Activated naive CD4-positive, alpha-beta T cell (primary cell): ENCODE results near the gene ACTA1.
"Not testable (repeated sequence)": the region's sequence is repeated elsewhere in the genome, so short reads cannot be mapped to it uniquely, and the experiment has no call there.

ENCODE experiments used
- DNase-seq, 4 experiments: peaks; one replicate each; lab custom pipeline; 2025; lab: John Stamatoyannopoulos, UW

Gene ACTA1

GRCh38 chr1:229409616-229410369 is 24.1 kb downstream of the ACTA1 start:
- DNase-seq, result no peak

DNA sequence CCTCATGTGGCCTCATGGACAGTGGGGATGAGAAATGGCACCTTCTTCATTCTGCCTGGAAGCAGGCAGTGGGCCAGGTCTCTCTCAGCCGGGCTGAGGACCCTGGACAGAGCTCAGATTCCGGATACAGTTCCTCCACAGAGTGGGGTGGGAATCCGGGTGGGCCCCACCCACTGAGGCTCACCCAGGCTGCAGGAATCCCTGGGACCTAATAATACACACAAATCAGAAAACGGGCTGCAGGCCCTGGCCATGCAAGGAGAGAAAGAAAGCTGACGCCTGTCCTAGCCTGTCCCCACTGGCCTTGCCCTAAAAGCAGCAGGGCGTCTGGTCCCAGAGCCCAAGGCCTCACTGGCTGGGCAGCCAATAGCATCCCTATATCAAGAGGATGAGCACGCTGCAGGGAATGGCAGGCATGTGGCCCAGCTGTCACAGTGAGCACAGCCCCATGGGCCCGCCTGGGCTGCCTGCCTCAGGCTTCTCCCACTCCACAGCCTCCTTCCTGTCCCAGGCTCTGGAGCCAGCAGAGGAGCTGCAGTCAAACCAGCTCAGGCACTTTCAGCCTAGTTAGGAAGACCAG is 25.3 kb downstream of the ACTA1 start:
- no peak for DNase-seq

GRCh38 chr1:229407206-229408026 is 26.5 kb downstream of the ACTA1 start:
- no peak for DNase-seq

DNA sequence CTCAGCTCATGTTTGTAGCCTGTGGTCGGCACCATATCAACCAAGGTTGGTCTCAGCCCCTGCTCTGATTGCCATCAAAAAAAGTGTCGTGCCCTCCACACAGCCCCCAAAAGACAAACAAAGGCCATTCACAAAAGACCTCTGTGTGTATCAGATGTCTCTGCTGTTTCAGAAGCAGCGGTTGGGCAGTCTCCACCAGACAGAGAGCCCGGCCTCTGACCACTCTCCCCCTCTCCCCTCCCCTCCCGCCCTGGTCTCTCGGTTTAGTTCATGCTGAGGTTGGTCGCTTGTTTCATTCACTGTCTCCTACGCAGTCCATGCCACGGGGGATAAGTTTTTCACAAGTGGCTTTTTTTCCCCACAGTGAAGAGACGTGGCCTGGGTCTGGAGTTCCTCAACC is 27.1 kb downstream of the ACTA1 start:
- DNase-seq, result no peak

DNA sequence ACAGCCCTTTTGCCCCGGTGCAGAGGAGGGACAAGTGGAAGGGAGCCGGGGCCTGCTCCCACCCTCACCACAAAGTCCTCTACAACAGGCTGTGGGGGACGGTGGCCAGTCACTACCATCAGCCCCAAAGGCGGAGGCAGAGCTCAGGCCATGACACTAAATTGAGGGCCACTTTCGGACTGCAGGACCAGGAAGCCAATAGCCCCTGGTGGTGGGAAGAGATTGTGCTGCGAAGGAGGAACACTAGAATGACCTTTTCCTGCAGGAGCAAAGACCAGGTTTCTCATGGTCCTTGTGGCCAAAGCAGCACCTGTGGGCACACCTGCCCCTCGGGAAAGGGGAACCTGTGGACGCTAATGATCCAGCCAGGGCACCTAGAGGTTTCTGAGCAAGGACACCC is 30.3 kb downstream of the ACTA1 start:
- no peak for DNase-seq

DNA sequence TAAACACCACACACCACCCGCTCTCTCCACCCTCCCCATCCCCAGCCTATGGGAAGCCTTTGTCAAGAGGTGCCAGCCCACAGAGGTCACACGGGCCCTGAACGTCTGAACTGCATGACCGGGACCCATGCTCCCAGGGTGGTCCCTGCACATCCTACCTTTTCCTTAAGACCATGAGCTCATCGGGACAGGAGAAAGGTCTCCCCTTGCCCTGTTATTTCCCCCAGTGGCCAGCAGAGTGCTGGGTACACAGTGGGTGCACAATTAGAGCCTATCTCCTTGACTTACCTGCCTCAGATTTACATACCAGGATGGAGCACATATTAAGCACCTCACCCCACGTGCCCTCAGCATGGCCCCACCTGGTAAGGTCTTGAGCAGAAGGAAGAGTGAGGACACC is 30.9 kb downstream of the ACTA1 start:
- no peak for DNase-seq

DNA sequence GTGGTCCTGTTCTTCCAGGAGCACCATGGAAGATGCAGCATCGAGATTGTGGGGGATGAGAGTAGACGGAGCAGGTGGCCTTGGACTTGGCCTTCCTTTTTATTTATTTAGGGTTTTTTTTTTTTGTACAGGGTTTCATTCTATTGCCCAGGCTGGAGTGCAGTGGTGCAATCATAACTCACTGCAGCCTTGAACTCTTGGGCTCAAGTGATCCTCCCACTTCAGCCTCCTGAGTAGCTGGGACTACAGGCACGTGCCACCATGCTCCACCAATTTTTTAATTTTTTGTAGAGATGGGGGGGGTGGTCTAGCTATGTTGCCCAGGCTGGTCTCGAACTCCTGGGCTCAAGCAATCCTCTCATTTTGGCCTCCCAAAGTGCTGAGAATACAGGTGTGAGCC is 31.6 kb downstream of the ACTA1 start:
- not testable (repeated sequence) for DNase-seq

GRCh38 chr1:229397762-229398161 is 36.1 kb downstream of the ACTA1 start:
- DNase-seq, result no peak

- DNase-seq, result no peak
These were observed 37.2 kb downstream of the ACTA1 start for GRCh38 chr1:229396585-229397206.

- DNase-seq, result not testable (repeated sequence)
These were observed 39.4 kb downstream of the ACTA1 start for GRCh38 chr1:229394517-229394916.

DNA sequence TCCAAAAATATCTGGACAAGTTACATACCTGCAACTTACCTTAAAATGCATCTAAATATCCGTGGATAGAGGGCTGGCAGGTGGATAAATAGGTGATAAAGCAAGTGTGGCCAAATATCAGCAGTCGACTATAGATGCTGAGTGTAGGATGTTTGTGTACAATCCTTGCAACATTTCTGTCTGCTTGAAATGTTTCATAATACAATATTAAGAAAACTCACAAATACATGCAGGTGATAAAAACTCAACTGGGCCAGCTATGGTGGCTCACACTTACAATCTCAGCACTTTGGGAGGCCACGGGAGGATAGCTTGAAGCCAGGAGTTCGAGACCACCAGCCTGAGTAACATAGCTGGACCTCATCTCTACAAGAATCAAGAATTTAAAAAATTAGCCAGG is 41.0 kb downstream of the ACTA1 start:
- DNase-seq, result no peak

DNA sequence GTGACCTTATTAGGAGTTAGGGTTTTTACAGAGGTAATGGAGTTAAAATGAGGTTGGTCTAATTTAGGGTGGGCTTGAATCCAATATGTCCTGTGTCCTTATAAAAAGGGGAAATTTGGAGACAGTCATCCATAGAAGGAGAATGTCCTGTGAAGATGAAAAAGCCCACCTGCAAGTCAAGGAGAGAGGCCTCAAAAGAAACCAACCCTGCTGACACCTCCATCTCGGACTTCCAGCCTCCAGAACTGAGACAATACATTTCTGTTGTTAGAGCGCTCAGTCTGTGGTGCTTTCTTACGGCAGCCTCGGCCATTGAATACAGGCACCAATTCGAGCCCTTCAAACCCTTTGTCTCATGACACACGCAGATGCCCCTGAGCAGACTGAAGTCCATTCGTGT is 43.8 kb downstream of the ACTA1 start:
- DNase-seq, result no peak

- no peak for DNase-seq
These were observed 44.9 kb downstream of the ACTA1 start for GRCh38 chr1:229388897-229389580.

DNA sequence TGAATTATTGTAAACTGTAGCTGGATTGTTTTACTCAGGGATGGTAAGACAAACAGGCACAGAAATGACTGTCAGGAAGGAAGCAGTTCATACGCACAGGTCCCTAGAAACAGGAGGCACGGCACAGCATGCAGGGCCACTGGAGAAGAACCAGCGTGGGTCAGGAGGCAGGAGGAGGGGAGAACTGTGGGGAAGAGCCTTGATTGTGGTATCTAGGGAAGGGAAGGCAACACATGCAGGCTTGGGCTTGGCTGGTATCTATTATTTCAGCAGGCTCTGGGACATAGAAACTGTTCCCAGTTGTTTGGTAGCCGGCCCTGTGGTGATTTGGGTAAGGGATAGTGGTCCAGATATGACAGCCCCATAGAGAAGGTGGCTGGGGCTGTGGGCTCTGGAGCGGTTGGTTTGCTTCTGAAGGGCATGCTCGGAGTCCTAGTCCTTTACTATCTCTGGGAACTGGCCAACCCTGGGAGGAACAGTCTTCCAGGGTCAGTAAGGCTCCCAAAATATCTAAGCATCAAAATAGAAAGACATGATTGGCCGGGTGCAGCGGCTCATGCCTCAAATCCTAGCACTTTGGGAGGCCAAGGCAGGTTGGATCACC is 47.9 kb downstream of the ACTA1 start:
- no peak for DNase-seq

DNA sequence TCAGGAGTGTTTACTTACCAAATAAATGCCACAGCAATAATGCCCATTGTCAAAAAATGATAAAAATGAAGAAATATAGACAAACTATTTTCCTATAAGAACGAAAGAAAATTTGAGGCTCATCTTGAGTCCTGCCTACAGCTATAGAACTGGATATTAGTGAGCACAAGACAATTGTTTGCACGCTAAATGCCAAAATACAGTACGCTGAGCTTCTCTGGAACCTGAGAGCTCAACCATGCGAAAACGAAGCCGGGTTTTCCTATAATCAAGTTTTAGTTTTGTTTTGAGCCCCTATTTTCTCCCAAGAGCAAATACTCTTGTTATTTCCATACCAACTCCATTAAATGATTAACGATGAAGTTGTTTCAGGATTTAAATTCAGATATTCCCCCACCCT is 49.1 kb downstream of the ACTA1 start:
- no peak for DNase-seq

DNA sequence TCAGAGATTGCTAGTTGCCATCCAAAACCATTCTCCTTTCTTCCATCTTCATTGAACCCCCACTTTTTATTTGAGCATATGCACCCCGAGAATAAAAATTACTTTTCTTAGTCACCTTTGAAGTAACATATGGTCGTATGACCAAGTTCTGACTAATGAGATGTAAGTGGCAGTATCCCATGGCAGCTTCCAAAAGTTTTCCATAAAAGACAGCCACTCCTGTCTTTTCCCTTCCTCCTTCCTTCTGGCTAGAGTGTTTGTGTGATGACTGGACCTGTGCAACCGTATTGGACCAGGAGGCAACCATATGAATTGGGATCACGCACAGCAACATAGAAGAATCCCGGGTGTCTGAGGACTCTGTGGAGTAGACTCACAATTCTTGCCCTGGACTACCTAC is 49.9 kb downstream of the ACTA1 start:
- DNase-seq, result no peak

- DNase-seq, result no peak
These were observed 50.7 kb downstream of the ACTA1 start for GRCh38 chr1:229383188-229383587.
